ENCODE results near the gene GRN. TPM values are rescaled to one million over a fixed set of nuclear protein-coding genes. Genes with fewer than 3 reads are reported as not detected.

GRN gene
- total RNA-seq, 4 donors from 2014 or later, result 294 to 451 (median 340) TPM

DNA sequence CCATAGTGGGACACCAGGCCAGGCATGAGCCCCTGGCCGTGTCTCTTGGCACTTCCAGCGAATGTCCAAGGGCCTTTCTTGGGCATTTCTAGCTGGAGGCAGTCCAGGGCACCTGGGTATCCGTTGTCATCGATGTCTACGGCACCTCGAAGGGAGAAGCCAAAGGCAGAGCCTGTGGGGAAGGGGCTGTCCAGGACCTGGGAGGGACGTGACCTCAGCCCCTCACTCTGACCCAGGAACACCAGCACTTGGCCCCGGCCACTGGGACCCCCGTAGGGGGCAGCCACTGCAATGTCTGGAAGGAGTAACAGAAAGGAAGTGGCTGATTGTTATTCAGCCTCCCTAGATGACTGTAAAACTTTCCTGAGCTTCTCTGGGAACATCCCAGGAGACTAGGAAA is 35.7 kb downstream of the GRN start:
- WGBS, result 77% methylated on average over 9 of the region's 9 CpGs
- H3K27me3 ChIP-seq, result peaks cover 8% of the 10 kb centered on the region
- TF ChIP-seq POLR2AphosphoS5 (IDR thresholded peaks at IDR 0.05), result no peak
- TF ChIP-seq, protein P1, sequence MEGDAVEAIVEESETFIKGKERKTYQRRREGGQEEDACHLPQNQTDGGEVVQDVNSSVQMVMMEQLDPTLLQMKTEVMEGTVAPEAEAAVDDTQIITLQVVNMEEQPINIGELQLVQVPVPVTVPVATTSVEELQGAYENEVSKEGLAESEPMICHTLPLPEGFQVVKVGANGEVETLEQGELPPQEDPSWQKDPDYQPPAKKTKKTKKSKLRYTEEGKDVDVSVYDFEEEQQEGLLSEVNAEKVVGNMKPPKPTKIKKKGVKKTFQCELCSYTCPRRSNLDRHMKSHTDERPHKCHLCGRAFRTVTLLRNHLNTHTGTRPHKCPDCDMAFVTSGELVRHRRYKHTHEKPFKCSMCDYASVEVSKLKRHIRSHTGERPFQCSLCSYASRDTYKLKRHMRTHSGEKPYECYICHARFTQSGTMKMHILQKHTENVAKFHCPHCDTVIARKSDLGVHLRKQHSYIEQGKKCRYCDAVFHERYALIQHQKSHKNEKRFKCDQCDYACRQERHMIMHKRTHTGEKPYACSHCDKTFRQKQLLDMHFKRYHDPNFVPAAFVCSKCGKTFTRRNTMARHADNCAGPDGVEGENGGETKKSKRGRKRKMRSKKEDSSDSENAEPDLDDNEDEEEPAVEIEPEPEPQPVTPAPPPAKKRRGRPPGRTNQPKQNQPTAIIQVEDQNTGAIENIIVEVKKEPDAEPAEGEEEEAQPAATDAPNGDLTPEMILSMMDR (IDR thresholded peaks at IDR 0.05), result no peak
- no peak for TF ChIP-seq EP300 (IDR thresholded peaks at IDR 0.05)
- TF ChIP-seq POLR2A (IDR thresholded peaks at IDR 0.05), result no peak
- H3K27ac ChIP-seq, result no peak overlapping the region
- no peaks in the 10 kb centered on the region for H3K9me3 ChIP-seq
- H3K4me1 ChIP-seq, result peaks cover 13% of the 10 kb centered on the region
- no peak for DNase-seq (ENCODE audit: low spot score in 2 of 2)
- H3K36me3 ChIP-seq, result no peaks in the 10 kb centered on the region
- H3K4me3 ChIP-seq, result no peak overlapping the region

GRCh38 chr17:44381810-44382305 is 36.8 kb downstream of the GRN start:
- Histone ChIP-seq H3K4me3 (no peak overlapping the region), H3K36me3 (no peaks in the 10 kb centered on the region), H3K9me3 (no peaks in the 10 kb centered on the region), H3K27me3 (peaks cover 9% of the 10 kb centered on the region), H3K27ac (no peak overlapping the region), H3K4me1 (peaks cover 16% of the 10 kb centered on the region)
- DNase-seq (ENCODE audit: low spot score in 2 of 2), result no peak
- WGBS, result 78% methylated on average over 4 of the region's 4 CpGs
- TF ChIP-seq POLR2AphosphoS5 (IDR thresholded peaks at IDR 0.05), result no peak
- TF ChIP-seq POLR2A (IDR thresholded peaks at IDR 0.05), result no peak
- TF ChIP-seq, protein P1 (IDR thresholded peaks at IDR 0.05), result no peak
- TF ChIP-seq EP300 (IDR thresholded peaks at IDR 0.05), result no peak

- WGBS, result 79% methylated on average over 6 of the region's 6 CpGs
- no peak for DNase-seq (ENCODE audit: low spot score in 2 of 2)
- peaks cover 16% of the 10 kb centered on the region for H3K4me1 ChIP-seq
Observed at GRCh38 chr17:44382917-44383316, 37.8 kb downstream of the GRN start.

DNA sequence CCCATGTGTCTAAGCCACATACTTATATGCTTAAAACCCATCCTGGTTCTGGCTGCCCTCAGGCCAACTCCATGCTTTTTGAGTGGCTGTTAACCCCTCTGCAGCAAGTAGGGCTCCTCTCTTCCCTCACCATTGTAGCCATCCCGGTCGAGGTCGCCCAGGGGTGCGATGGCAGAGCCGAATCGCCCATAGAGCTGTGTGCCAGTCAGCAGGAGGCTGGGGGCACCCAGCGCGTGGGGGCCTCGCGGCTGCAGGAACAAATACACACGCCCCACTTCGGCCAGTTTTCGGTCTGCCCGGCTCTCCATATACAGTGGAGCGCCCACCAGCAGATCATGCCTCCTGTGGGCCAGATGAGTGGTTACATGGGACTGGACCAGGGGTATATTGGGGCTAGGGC is 38.3 kb downstream of the GRN start:
- no peak overlapping the region for H3K27ac ChIP-seq
- peaks cover 9% of the 10 kb centered on the region for H3K27me3 ChIP-seq
- no peak for DNase-seq (ENCODE audit: low spot score in 2 of 2)
- no peaks in the 10 kb centered on the region for H3K9me3 ChIP-seq
- H3K4me3 ChIP-seq, result no peak overlapping the region
- WGBS, result 95% methylated on average over 15 of the region's 15 CpGs
- no peak for TF ChIP-seq POLR2AphosphoS5 (IDR thresholded peaks at IDR 0.05)
- no peaks in the 10 kb centered on the region for H3K36me3 ChIP-seq
- H3K4me1 ChIP-seq, result peaks cover 16% of the 10 kb centered on the region

More at GRCh38 chr17:44382917-44383316, 37.8 kb downstream of the GRN start:
- Histone ChIP-seq H3K9me3 (no peaks in the 10 kb centered on the region), H3K4me3 (no peak overlapping the region), H3K36me3 (no peaks in the 10 kb centered on the region), H3K27ac (no peak overlapping the region), H3K27me3 (peaks cover 9% of the 10 kb centered on the region)
- TF ChIP-seq EP300 (IDR thresholded peaks at IDR 0.05), result no peak
- TF ChIP-seq, protein P1 (IDR thresholded peaks at IDR 0.05), result no peak
- TF ChIP-seq POLR2A (IDR thresholded peaks at IDR 0.05), result no peak
- TF ChIP-seq POLR2AphosphoS5 (IDR thresholded peaks at IDR 0.05), result no peak

- no peaks in the 10 kb centered on the region for H3K36me3 ChIP-seq
- H3K27ac ChIP-seq, result no peak overlapping the region
- no peak overlapping the region for H3K4me3 ChIP-seq
- H3K9me3 ChIP-seq, result no peaks in the 10 kb centered on the region
- TF ChIP-seq POLR2AphosphoS5 (IDR thresholded peaks at IDR 0.05), result no peak
- TF ChIP-seq EP300 (IDR thresholded peaks at IDR 0.05), result no peak
- TF ChIP-seq, protein P1 (IDR thresholded peaks at IDR 0.05), result no peak
- no peak for TF ChIP-seq POLR2A (IDR thresholded peaks at IDR 0.05)
- WGBS, result 90% methylated on average over 9 of the region's 16 CpGs
- peaks cover 9% of the 10 kb centered on the region for H3K27me3 ChIP-seq
- H3K4me1 ChIP-seq, result peaks cover 16% of the 10 kb centered on the region
- DNase-seq (ENCODE audit: low spot score in 2 of 2), result no peak
Observed at GRCh38 chr17:44383861-44384260, 38.8 kb downstream of the GRN start.

Data from suprapubic skin (tissue), 4 donors.